Activated T-cell treated with anti-CD3 and anti-CD28 coated beads, Interleukin-2, amount 50 U/mL, for 1 hour (primary cell): ENCODE measurements around the gene SVIL.
"Not testable (repeated sequence)": the region's sequence is repeated elsewhere in the genome, so short reads cannot be mapped to it uniquely, and the experiment has no call there.

ENCODE experiments used
- DNase-seq: peaks from one replicate; pipeline ENCODE4 v3.0.0-alpha.2; 2020

Gene SVIL

GRCh38 chr10:29621161-29621560 is 13.6 kb downstream of the SVIL start:
- no peak for DNase-seq

- no peak for DNase-seq
Observed at GRCh38 chr10:29620112-29620690, 14.6 kb downstream of the SVIL start.

GRCh38 chr10:29619241-29619669 is 15.5 kb downstream of the SVIL start:
- no peak for DNase-seq

GRCh38 chr10:29618341-29619171 is 16.2 kb downstream of the SVIL start:
- DNase-seq: no peak

GRCh38 chr10:29617880-29618340 is 16.9 kb downstream of the SVIL start:
- no peak for DNase-seq

GRCh38 chr10:29616542-29616941 is 18.2 kb downstream of the SVIL start:
- no peak for DNase-seq

- DNase-seq: no peak
Observed at GRCh38 chr10:29615195-29615594, 19.6 kb downstream of the SVIL start.

- DNase-seq: not testable (repeated sequence)
Observed at GRCh38 chr10:29614289-29614688, 20.5 kb downstream of the SVIL start.

GRCh38 chr10:29613791-29614190 is 21.0 kb downstream of the SVIL start:
- no peak for DNase-seq

- no peak for DNase-seq
Observed at GRCh38 chr10:29613196-29613595, 21.6 kb downstream of the SVIL start.

GRCh38 chr10:29612657-29613056 is 22.1 kb downstream of the SVIL start:
- no peak for DNase-seq

GRCh38 chr10:29611781-29612381 is 22.9 kb downstream of the SVIL start:
- DNase-seq: no peak

- no peak for DNase-seq
Observed at GRCh38 chr10:29610876-29611647, 23.7 kb downstream of the SVIL start.

GRCh38 chr10:29610331-29610730 is 24.4 kb downstream of the SVIL start:
- DNase-seq: not testable (repeated sequence)

GRCh38 chr10:29609696-29610095 is 25.1 kb downstream of the SVIL start:
- DNase-seq: no peak

GRCh38 chr10:29608476-29609301 is 26.1 kb downstream of the SVIL start:
- no peak for DNase-seq

GRCh38 chr10:29608062-29608461 is 26.7 kb downstream of the SVIL start:
- no peak for DNase-seq

GRCh38 chr10:29607576-29607975 is 27.2 kb downstream of the SVIL start:
- no peak for DNase-seq

GRCh38 chr10:29606693-29607092 is 28.1 kb downstream of the SVIL start:
- DNase-seq: not testable (repeated sequence)

GRCh38 chr10:29604291-29604825 is 30.4 kb downstream of the SVIL start:
- DNase-seq: no peak

- DNase-seq: no peak
Observed at GRCh38 chr10:29603223-29603896, 31.4 kb downstream of the SVIL start.
